Ovary (tissue), 9 donors: ENCODE measurements around the gene PLXNB3. TPM values are rescaled to one million over a fixed set of nuclear protein-coding genes. Genes with fewer than 3 reads are reported as not detected.

Experiments used
- DNase-seq, 5 donors: peaks; one replicate each; pipeline ENCODE4 v3.0.0-alpha.2; 2019 to 2020
- H3K27ac ChIP-seq, 2 donors: fragments of 200-600 bp; one replicate each; pipeline versions ENCODE4 v1.5.1 to v1.8.0; 2019 to 2022
- H3K27me3 ChIP-seq: fragments of 200-600 bp; one replicate; pipeline ENCODE4 v1.8.0; 2022
- H3K36me3 ChIP-seq: fragments of 200-600 bp; sonication (generic); one replicate; pipeline ENCODE4 v1.5.1; 2019
- H3K4me1 ChIP-seq: one replicate; pipeline ENCODE4 v1.8.1; 2013; ENCODE audit warnings: mild to moderate bottlenecking, moderate library complexity; ENCODE audit not compliant: insufficient read depth
- H3K4me3 ChIP-seq: fragments of 200-600 bp; sonication (generic); one replicate; pipeline ENCODE4 v1.5.1; 2017
- H3K9me3 ChIP-seq, 2 donors: fragments of 200-600 bp in 1 of 2; sonication (generic) in 1 of 2; one replicate each; pipeline versions ENCODE4 v1.5.1 to v1.8.1; 2013 to 2019; ENCODE audit warnings: mild to moderate bottlenecking in 1 of 2, moderate library complexity in 1 of 2
- CTCF ChIP-seq, 3 donors: fragments of 450-650 bp in 2 of 3; fragments of 200-600 bp in 1 of 3; IDR thresholded peaks; one replicate each; pipeline versions ENCODE4 v1.5.1 to v1.8.0; 2016 to 2022; ENCODE audit warnings: antibody characterized with exemption in 3 of 3, mild to moderate bottlenecking in 1 of 3
- EP300 ChIP-seq: sonication (generic); formaldehyde crosslinking; IDR thresholded peaks from one replicate; pipeline ENCODE4 v1.6.1; 2017; ENCODE audit warnings: antibody characterized with exemption
- POLR2A ChIP-seq: fragments of 450-650 bp; IDR thresholded peaks from one replicate; pipeline ENCODE4 v1.6.1; 2017; ENCODE audit warnings: antibody characterized with exemption, mild to moderate bottlenecking, moderate library complexity
- WGBS, 3 donors: extraction: QIAGEN DNeasy Blood & Tissue Kit in 1 of 3; methylation state at CpG; one replicate each; pipeline versions ENCODE4 v1.1.5 to v1.1.7; 2013 to 2017; 5-methylcytosine and 5-hydroxymethylcytosine counted together
- intact Hi-C, 4 donors: fragments of 100-400 bp; cut with DNase I; formaldehyde crosslinking; loops; one replicate each; pipeline versions ENCODE4 v1.11.0 to v1.15.1; 2022 to 2023
- polyA plus RNA-seq, 2 donors: library from polyadenylated mRNA; stranded (reverse); fragments of 200-250 nt in 1 of 2; fragments of 350-450 nt in 1 of 2; fragmentation: Illumina TruSeq in 1 of 2; extraction: RNeasy Lipid Tissue Mini Kit (QIAGEN cat#74804) in 1 of 2; gene quantifications; one replicate each; pipeline ENCODE4 v1.2.3, GENCODE V29; 2013 to 2014
- total RNA-seq, 7 donors: library from RNA; depleted of rRNA in 2 of 7; stranded (reverse); fragments of >200 nt in 2 of 7; fragmentation: NEBNext Ultra II Directional in 3 of 7; extraction: Animal tissue kit (Norgen Biotek cat#: 25700) in 3 of 7; gene quantifications; one replicate each; pipeline versions ENCODE4 v1.1.0 to v1.2.4, GENCODE V29; 2016 to 2023
- donor health status: DM: no; HTN: no; CAD: no; lungs with moderate emphysema.
- donor health status: DM: no; HTN: no; CAD: no.
- donor health status: Bipolar disorder and iron deficiency.
- donor health status: DM: yes; HTN: yes; CAD: no.
- donor health status: DM: no; HTN: no; CAD: no.
- donor health status: DM: yes; HTN: yes; CAD: no.

PLXNB3 gene
- total and polyA plus RNA-seq, 9 donors, result 0.46 to 5.0 (median 0.95) TPM

GRCh38 chrX:153767674-153768055 lies 3.6 kb downstream of the PLXNB3 start:
- no peaks in the 10 kb centered on the region for H3K4me1 ChIP-seq
- H3K4me3 ChIP-seq, result no peak overlapping the region
- TF ChIP-seq CTCF (IDR thresholded peaks at IDR 0.05) (no peak), EP300 (no peak), POLR2A (no peak)
- no peak overlapping the region for H3K27ac ChIP-seq
- intact Hi-C loops, result loop anchor here in 3 of 4 donors (5.0 kb wide), 3 partner anchors 185 to 290 kb away; no protein-coding TSS in a partner anchor
- no peaks in the 10 kb centered on the region for H3K27me3 ChIP-seq
- no peaks in the 10 kb centered on the region for H3K36me3 ChIP-seq
- 92 to 94% (median 92%) methylated on average over 20 of the region's 20 CpGs for WGBS, 3 donors
- H3K9me3 ChIP-seq, result no peaks in the 10 kb centered on the region
- DNase-seq, result peak in 1 of 5 donors; percentile 10

GRCh38 chrX:153768311-153769157 lies 4.5 kb downstream of the PLXNB3 start:
- H3K36me3 ChIP-seq, result no peaks in the 10 kb centered on the region
- peak in 3 of 5 donors; percentile 15 to 34 (median 16) for DNase-seq
- 86 to 89% (median 88%) methylated on average over 21 to 22 of the region's 22 CpGs for WGBS, 3 donors
- no peak overlapping the region for H3K4me3 ChIP-seq
- H3K27ac ChIP-seq, result no peak overlapping the region
- no peaks in the 10 kb centered on the region for H3K27me3 ChIP-seq
- H3K9me3 ChIP-seq, result no peaks in the 10 kb centered on the region
- H3K4me1 ChIP-seq, result no peaks in the 10 kb centered on the region
- no peak for TF ChIP-seq POLR2A
- no peak for TF ChIP-seq CTCF (IDR thresholded peaks at IDR 0.05)
- TF ChIP-seq EP300, result no peak
- intact Hi-C loops, result loop anchor here in 3 of 4 donors (5.0 kb wide), 3 partner anchors 184 to 289 kb away; no protein-coding TSS in a partner anchor

- intact Hi-C loops, result loop anchor here in 3 of 4 donors (5.0 kb wide), 3 partner anchors 183 to 288 kb away; no protein-coding TSS in a partner anchor
- peak in 3 of 5 donors; percentile 12 to 27 (median 20) for DNase-seq
- Histone ChIP-seq H3K27me3 (no peaks in the 10 kb centered on the region), H3K4me3 (no peak overlapping the region), H3K36me3 (no peaks in the 10 kb centered on the region), H3K4me1 (no peaks in the 10 kb centered on the region), H3K9me3 (no peaks in the 10 kb centered on the region), H3K27ac (no peak overlapping the region)
- WGBS, 3 donors, result 83 to 90% (median 88%) methylated on average over 21 to 23 of the region's 23 CpGs
- TF ChIP-seq EP300, result no peak
- TF ChIP-seq CTCF (IDR thresholded peaks at IDR 0.05), result no peak
- no peak for TF ChIP-seq POLR2A
These were observed 5.3 kb downstream of the PLXNB3 start for GRCh38 chrX:153769158-153769864.

GRCh38 chrX:153769865-153770600 lies 6.0 kb downstream of the PLXNB3 start:
- Histone ChIP-seq H3K4me1 (no peaks in the 10 kb centered on the region), H3K36me3 (no peaks in the 10 kb centered on the region), H3K4me3 (no peak overlapping the region), H3K9me3 (no peaks in the 10 kb centered on the region), H3K27me3 (no peaks in the 10 kb centered on the region), H3K27ac (no peak overlapping the region)
- DNase-seq, result peak in 3 of 5 donors; percentile 11 to 31 (median 16)
- TF ChIP-seq CTCF (IDR thresholded peaks at IDR 0.05), result no peak
- TF ChIP-seq POLR2A, result no peak
- TF ChIP-seq EP300, result no peak
- intact Hi-C loops, result loop anchor here in 3 of 4 donors (5.0 kb wide), 4 partner anchors 182 to 1447 kb away; partner anchors contain the start of gene VBP1 (in 1 of the 3)
- 84 to 90% (median 88%) methylated on average over 23 to 25 of the region's 25 CpGs for WGBS, 3 donors
